Myocyte (in vitro differentiated cells): Measurements from ENCODE around the gene IL18R1. TPM values are rescaled to one million over a fixed set of nuclear protein-coding genes. Genes with fewer than 3 reads are reported as not detected.

Experiments used
- DNase-seq: peaks from one replicate; pipeline ENCODE4 v3.0.0-alpha.2; 2012; ENCODE audit warnings: low read depth
- total RNA-seq: library from RNA; depleted of rRNA; stranded (reverse); fragments of >200 nt; gene quantifications from 2 replicates; pipeline ENCODE4 v1.2.3, GENCODE V29; 2014

IL18R1 gene
- total RNA-seq, 1 donor from 2014 or later = not detected

- DNase-seq = no peak
Measured at GRCh38 chr2:102387763-102388546, 32.4 kb downstream of the IL18R1 start.

- DNase-seq = no peak
Measured at GRCh38 chr2:102391565-102391964, 36.0 kb downstream of the IL18R1 start.

- no peak for DNase-seq
Measured at GRCh38 chr2:102392096-102392495, 36.5 kb downstream of the IL18R1 start.

- no peak for DNase-seq
Measured at GRCh38 chr2:102392942-102393341, 37.3 kb downstream of the IL18R1 start.

GRCh38 chr2:102396012-102396411 is 40.4 kb downstream of the IL18R1 start:
- no peak for DNase-seq

- no peak for DNase-seq
Measured at GRCh38 chr2:102397209-102397608, 41.6 kb downstream of the IL18R1 start.

GRCh38 chr2:102399499-102400141 is 44.0 kb downstream of the IL18R1 start:
- no peak for DNase-seq

GRCh38 chr2:102401456-102401855 is 45.9 kb downstream of the IL18R1 start:
- no peak for DNase-seq

- no peak for DNase-seq
Measured at GRCh38 chr2:102401865-102402264, 46.3 kb downstream of the IL18R1 start.

GRCh38 chr2:102410952-102411351 is 55.4 kb downstream of the IL18R1 start:
- DNase-seq = no peak

- no peak for DNase-seq
Measured at GRCh38 chr2:102412199-102412598, 56.6 kb downstream of the IL18R1 start.

- DNase-seq = no peak
Measured at GRCh38 chr2:102417946-102418345, 62.4 kb downstream of the IL18R1 start.

- no peak for DNase-seq
Measured at GRCh38 chr2:102418421-102418961, 62.9 kb downstream of the IL18R1 start.

- DNase-seq = no peak
Measured at GRCh38 chr2:102420290-102420689, 64.7 kb downstream of the IL18R1 start.

- DNase-seq = no peak
Measured at GRCh38 chr2:102421890-102422759, 66.5 kb downstream of the IL18R1 start.

GRCh38 chr2:102422910-102423309 is 67.3 kb downstream of the IL18R1 start, which contains the start of gene IL18RAP:
IL18RAP (plus strand) TSS chr2:102423160; CDS start chr2:102423278, 118 bp downstream.
- DNase-seq = no peak

GRCh38 chr2:102423368-102423767 is 67.8 kb downstream of the IL18R1 start:
- no peak for DNase-seq

- DNase-seq = no peak
Measured at GRCh38 chr2:102424754-102425153, 69.2 kb downstream of the IL18R1 start.

- DNase-seq = no peak
Measured at GRCh38 chr2:102425441-102426132, 70.0 kb downstream of the IL18R1 start.

GRCh38 chr2:102427249-102427648 is 71.7 kb downstream of the IL18R1 start:
- DNase-seq = no peak

- DNase-seq = no peak
Measured at GRCh38 chr2:102428573-102428972, 73.0 kb downstream of the IL18R1 start.
